ENCODE data around the gene ITPR3.

ITPR3 gene

DNA sequence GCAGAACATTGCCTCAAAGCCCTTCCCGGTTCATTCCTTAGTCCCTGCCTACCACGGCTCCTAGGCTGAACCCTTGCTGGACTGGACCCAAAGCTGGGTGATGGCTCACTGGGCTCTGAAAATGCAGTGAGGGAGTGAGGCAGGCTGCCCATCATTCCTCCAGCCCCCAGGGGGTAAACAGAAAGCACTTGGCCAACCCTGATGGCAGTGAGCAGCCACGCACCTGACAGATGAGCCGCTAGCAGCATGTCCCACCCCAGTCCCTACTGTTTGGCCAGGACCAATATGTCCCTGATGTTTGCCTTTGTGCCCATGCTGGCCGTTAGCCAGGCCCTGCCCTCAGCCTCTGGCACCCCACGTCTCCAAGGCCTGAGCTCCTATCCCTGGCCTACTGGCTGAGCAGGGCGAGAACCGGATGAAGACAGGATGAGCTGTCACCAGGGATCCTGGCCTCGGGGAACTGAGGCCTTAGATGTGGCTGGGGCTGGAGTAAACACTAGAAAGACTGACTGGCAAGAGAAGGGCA is 21.6 kb upstream of the ITPR3 start:
- Mint-ChIP-seq H3K9me3 (no peaks in the 10 kb centered on the region), H3K4me3 (no peak overlapping the region), H3K27ac (no peak overlapping the region), H3K4me1 (ENCODE audit: low read depth) (peaks cover 19% of the 10 kb centered on the region), H3K36me3 (ENCODE audit: low read depth) (no peaks in the 10 kb centered on the region), H3K27me3 (no peaks in the 10 kb centered on the region)

DNA sequence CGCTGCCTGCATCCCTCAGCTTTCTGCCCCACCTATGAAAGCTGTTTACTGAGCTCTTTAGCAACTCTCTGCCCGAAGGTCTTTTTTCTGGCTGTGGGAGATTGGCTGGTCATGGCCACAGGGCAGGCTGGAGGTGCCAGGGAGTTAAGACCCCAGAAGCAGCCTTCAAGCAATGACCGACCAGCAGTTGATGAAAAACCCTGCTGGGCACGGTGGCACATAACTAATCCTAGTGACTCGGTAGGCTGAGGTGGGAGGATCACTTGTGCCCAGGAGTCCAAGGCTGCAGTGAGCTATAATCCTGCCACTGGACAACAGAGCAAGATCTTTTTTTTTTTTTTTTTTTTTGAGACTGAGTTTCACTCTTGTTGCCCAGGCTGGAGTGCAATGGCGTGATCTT is 20.4 kb upstream of the ITPR3 start:
- Mint-ChIP-seq H3K27me3 (no peaks in the 10 kb centered on the region), H3K4me3 (no peak overlapping the region), H3K27ac (no peak overlapping the region), H3K9me3 (no peaks in the 10 kb centered on the region), H3K4me1 (ENCODE audit: low read depth) (peaks cover 13% of the 10 kb centered on the region), H3K36me3 (ENCODE audit: low read depth) (no peaks in the 10 kb centered on the region)

DNA sequence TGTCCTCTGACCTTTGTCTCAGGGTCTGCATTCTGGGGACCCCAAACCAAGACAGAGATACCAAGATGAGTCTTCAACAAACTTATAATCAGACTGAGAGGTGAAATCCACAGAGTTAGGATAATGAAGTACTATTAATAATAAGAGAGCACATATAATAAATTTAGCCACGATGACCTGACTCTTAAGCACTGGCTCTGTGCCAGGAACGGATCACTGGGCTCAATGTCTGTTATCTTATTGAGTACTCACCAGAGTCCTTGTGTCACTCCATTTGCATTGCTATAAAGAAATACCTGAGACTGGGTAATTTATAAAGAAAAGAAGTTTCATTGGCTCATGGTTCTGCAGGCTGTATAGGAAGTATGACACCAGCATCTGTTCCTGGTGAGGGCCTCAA is 18.9 kb upstream of the ITPR3 start:
- H3K27ac Mint-ChIP-seq: no peak overlapping the region
- peaks cover 4% of the 10 kb centered on the region for H3K4me1 Mint-ChIP-seq (ENCODE audit: low read depth)
- H3K4me3 Mint-ChIP-seq: no peak overlapping the region
- H3K27me3 Mint-ChIP-seq: no peaks in the 10 kb centered on the region
- H3K36me3 Mint-ChIP-seq (ENCODE audit: low read depth): no peaks in the 10 kb centered on the region
- no peaks in the 10 kb centered on the region for H3K9me3 Mint-ChIP-seq

DNA sequence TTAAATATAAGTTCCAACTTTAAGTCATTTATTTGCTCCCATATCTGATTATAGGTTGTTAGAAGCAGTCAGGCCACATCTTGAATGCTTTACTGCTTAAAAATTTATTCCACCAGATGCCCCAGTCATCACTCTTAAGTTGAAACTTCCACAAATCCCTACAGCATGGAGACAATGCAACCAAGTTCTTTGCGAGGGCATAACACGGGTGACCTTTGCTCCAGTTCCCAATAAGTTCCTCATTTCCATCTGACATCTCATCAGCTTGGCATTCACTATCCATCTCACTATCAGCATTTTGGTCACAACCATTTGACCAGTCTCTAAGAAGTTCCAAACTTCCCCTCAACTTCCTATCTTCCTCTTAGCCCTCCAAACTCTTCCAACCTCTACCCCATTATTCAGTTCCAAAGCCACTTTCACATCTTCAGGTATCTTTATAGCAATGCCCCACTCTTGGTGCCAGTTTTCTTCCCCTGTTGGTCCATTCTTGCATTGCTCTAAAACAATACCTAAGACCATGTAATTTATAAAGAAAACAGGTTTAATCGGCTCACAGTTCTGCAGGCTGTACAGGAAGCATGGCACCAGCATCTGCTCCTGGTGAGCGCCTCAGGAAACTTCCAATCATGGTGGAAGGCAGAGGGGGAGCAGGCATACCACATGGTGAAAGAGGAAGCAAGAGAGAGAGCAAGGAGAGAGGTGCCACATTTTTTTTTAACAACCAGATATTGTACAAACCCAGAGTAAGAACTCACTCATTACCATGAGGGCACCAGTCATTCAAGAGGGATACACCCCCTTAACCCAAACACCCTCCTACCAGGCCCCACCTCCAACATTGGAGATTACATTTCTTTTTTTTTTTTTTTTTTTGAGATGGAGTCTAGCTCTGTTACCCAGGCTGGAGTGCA is 15.9 kb upstream of the ITPR3 start:
- no peak overlapping the region for H3K27ac Mint-ChIP-seq

GRCh38 chr6:33606642-33607041 is 14.5 kb upstream of the ITPR3 start:
- H3K9me3 Mint-ChIP-seq: no peaks in the 10 kb centered on the region

More for the DNA sequence above, 15.9 kb upstream of the ITPR3 start:
- Mint-ChIP-seq H3K9me3 (no peaks in the 10 kb centered on the region), H3K4me3 (no peak overlapping the region), H3K27me3 (no peaks in the 10 kb centered on the region), H3K4me1 (ENCODE audit: low read depth) (no peaks in the 10 kb centered on the region), H3K36me3 (ENCODE audit: low read depth) (no peaks in the 10 kb centered on the region)

GRCh38 chr6:33607126-33607783 is 13.9 kb upstream of the ITPR3 start:
- no peak overlapping the region for H3K4me3 Mint-ChIP-seq
- H3K36me3 Mint-ChIP-seq (ENCODE audit: low read depth): no peaks in the 10 kb centered on the region
- H3K4me1 Mint-ChIP-seq (ENCODE audit: low read depth): no peaks in the 10 kb centered on the region
- H3K27ac Mint-ChIP-seq: no peak overlapping the region
- no peaks in the 10 kb centered on the region for H3K27me3 Mint-ChIP-seq
- H3K9me3 Mint-ChIP-seq: no peaks in the 10 kb centered on the region

More at GRCh38 chr6:33606642-33607041, 14.5 kb upstream of the ITPR3 start:
- Mint-ChIP-seq H3K27me3 (no peaks in the 10 kb centered on the region), H3K4me1 (ENCODE audit: low read depth) (no peaks in the 10 kb centered on the region), H3K27ac (no peak overlapping the region), H3K36me3 (ENCODE audit: low read depth) (no peaks in the 10 kb centered on the region), H3K4me3 (no peak overlapping the region)

DNA sequence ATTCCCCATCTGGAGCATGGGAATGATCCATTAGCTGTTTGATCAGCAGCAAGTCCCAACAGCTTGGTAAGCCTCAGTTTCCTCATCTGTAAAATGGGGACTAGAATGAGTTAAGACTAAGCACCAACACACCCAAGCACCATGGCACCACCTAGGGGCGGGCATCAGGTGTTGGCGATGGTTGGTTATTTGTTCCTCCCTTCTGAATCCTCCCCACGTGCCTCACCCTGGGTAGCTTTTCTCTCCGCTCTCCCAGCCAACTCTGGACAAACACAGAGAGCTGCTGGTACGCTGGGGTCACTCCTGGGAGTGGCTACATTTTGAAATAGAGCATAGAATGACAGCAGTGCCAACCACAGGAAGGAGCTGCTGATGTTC is 13.3 kb upstream of the ITPR3 start:
- no peaks in the 10 kb centered on the region for H3K27me3 Mint-ChIP-seq

GRCh38 chr6:33609019-33609418 is 12.1 kb upstream of the ITPR3 start:
- H3K4me1 Mint-ChIP-seq (ENCODE audit: low read depth): no peaks in the 10 kb centered on the region
- no peak overlapping the region for H3K27ac Mint-ChIP-seq
- H3K27me3 Mint-ChIP-seq: no peaks in the 10 kb centered on the region
- no peak overlapping the region for H3K4me3 Mint-ChIP-seq
- H3K9me3 Mint-ChIP-seq: no peaks in the 10 kb centered on the region
- H3K36me3 Mint-ChIP-seq (ENCODE audit: low read depth): no peaks in the 10 kb centered on the region

More for the DNA sequence above, 13.3 kb upstream of the ITPR3 start:
- H3K9me3 Mint-ChIP-seq: no peaks in the 10 kb centered on the region
- no peak overlapping the region for H3K27ac Mint-ChIP-seq
- H3K36me3 Mint-ChIP-seq (ENCODE audit: low read depth): no peaks in the 10 kb centered on the region
- no peak overlapping the region for H3K4me3 Mint-ChIP-seq
- no peaks in the 10 kb centered on the region for H3K4me1 Mint-ChIP-seq (ENCODE audit: low read depth)

DNA sequence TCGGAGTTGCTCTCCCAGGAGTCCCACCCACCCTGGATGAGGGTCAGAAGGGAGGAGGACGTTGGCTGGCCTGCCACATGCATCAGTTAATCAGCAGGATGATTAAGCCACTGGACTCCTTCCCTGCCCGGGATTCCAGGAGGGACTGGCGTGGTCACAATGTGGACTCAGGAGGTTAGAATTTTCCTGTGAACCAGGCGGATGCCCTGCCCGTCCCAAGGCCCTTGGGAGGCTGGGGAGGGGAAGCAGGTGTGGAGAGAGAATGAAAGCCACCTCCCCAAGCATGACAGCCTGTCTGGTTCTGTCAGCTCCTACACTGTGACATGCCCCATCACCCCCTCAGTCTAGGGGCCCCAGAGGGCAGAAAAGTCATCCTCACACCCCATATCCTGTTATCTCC is 11.6 kb upstream of the ITPR3 start:
- Mint-ChIP-seq H3K36me3 (ENCODE audit: low read depth) (no peaks in the 10 kb centered on the region), H3K9me3 (no peaks in the 10 kb centered on the region), H3K4me1 (ENCODE audit: low read depth) (no peaks in the 10 kb centered on the region), H3K27ac (no peak overlapping the region), H3K4me3 (no peak overlapping the region), H3K27me3 (no peaks in the 10 kb centered on the region)

DNA sequence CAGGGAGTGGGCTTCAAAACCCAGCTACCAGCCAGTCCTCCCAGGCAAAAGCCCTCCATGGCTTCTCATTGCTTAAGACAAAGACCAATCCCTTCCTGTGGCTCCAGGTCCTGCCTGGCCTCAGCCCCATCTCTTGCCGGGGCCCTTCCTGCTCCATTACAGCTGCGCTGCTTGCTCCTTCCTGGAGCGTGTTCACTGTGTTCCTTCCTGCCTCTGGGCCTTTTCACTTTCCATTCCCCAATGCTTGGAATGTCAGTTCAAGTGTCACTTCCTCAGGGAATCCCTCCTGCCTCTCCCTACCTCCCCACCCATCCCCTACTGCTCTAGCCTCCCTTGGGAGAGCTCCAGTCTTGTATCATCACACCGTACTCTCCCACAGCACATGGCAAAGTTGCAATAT is 11.1 kb upstream of the ITPR3 start:
- Mint-ChIP-seq H3K4me3 (no peak overlapping the region), H3K27ac (no peak overlapping the region), H3K27me3 (no peaks in the 10 kb centered on the region), H3K4me1 (ENCODE audit: low read depth) (no peaks in the 10 kb centered on the region), H3K36me3 (ENCODE audit: low read depth) (no peaks in the 10 kb centered on the region), H3K9me3 (no peaks in the 10 kb centered on the region)

DNA sequence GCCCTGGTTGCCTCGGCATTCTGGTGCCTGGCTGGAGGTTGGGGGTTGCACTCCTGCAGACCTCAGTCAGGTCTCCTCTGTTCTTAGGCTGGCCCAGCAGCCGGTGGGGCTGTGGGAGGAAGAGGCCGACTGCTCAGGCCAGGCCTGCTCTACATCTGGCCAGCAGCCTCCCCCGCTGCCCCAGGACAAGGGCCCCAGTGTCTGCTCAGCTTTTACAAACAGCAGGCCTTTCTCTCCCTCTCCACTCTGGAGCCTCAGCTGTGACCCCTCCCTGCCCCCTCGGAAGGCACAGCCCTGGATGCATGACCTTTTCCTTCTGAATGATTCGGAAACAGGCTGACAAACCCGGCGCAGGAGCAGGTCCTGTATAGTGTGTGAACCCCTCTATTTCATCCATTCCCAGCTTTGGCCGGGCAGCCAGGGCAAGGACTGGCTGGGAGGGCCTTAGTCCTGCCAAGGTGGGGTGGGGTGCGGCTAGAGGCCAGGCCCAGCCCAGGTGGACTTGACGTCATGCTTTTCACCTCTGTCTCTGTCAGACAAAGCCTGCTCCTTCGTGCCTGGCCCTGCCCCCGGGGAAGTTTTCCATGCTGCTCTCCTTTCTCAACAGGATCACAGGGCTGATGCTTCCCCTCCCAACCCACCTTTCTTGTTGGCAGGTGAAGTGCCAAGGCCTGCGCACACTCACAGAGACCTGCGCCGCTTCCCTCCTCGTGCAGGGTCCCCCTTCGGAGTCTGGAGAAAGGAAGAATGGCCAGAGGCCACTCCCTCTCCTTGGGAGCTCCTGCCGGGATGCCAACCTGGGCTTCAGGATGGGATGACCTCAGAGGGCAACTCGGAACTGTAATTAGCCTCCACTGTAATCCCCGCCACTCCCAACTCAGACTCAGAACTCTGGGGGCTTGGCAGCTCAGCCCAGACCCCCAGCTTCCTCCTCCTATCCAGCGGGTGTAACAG is 10.1 kb upstream of the ITPR3 start:
- Mint-ChIP-seq H3K4me3 (no peak overlapping the region), H3K4me1 (ENCODE audit: low read depth) (no peaks in the 10 kb centered on the region), H3K27ac (no peak overlapping the region), H3K27me3 (no peaks in the 10 kb centered on the region), H3K9me3 (no peaks in the 10 kb centered on the region), H3K36me3 (ENCODE audit: low read depth) (no peaks in the 10 kb centered on the region)

GRCh38 chr6:33613146-33613794 is 7.9 kb upstream of the ITPR3 start:
- peaks cover 4% of the 10 kb centered on the region for H3K4me1 Mint-ChIP-seq (ENCODE audit: low read depth)
- H3K9me3 Mint-ChIP-seq: no peaks in the 10 kb centered on the region
- H3K27ac Mint-ChIP-seq: no peak overlapping the region
- H3K36me3 Mint-ChIP-seq (ENCODE audit: low read depth): no peaks in the 10 kb centered on the region
- no peaks in the 10 kb centered on the region for H3K27me3 Mint-ChIP-seq
- H3K4me3 Mint-ChIP-seq: no peak overlapping the region

DNA sequence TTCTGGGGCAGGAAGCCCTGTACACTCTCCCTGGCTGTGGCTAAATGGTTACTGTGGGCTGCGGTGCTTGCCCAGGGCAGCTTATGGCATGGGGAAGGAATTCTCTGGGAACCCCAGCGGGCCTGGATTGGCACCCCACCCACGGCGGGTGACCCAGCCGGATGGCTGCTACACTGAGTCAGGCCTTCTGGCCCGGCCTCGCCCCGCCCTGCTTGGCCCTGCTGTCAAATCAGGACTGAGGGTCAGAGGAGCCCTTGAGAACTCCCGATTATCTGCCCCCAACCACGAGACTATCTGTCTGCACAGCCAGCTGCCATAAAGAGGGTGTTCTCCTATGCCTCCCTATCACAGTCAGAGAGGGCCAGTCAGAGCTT is 7.3 kb upstream of the ITPR3 start:
- Mint-ChIP-seq H3K36me3 (ENCODE audit: low read depth) (no peaks in the 10 kb centered on the region), H3K4me1 (ENCODE audit: low read depth) (peaks cover 4% of the 10 kb centered on the region), H3K9me3 (no peaks in the 10 kb centered on the region), H3K27ac (no peak overlapping the region), H3K27me3 (no peaks in the 10 kb centered on the region), H3K4me3 (no peak overlapping the region)

GRCh38 chr6:33616113-33616512 is 5.0 kb upstream of the ITPR3 start:
- no peaks in the 10 kb centered on the region for H3K9me3 Mint-ChIP-seq
- H3K27me3 Mint-ChIP-seq: no peaks in the 10 kb centered on the region
- peaks cover 19% of the 10 kb centered on the region for H3K4me1 Mint-ChIP-seq (ENCODE audit: low read depth)
- no peak overlapping the region for H3K4me3 Mint-ChIP-seq
- H3K36me3 Mint-ChIP-seq (ENCODE audit: low read depth): no peaks in the 10 kb centered on the region
- H3K27ac Mint-ChIP-seq: no peak overlapping the region

Data from stimulated activated naive CD8-positive, alpha-beta T cell treated with anti-CD3 and anti-CD28 coated beads, Interleukin-15, Interleukin-2, amounts not matched to agents 100 ng/mL and 50 ng/mL, for 24 hours (primary cell).